Endothelial cell of umbilical vein (primary cell): Measurements from ENCODE around the gene NAA60. TPM values are rescaled to one million over a fixed set of nuclear protein-coding genes. Genes with fewer than 3 reads are reported as not detected.

Experiments
- BruUV-seq: library from RNA; stranded (reverse); fragments of 400-500 nt; replicated peaks from 2 replicates; lab custom pipeline; 2021; lab: Mats Ljungman, UMichigan
- CTCF ChIA-PET: fragments of 300-600, 350-600 bp; sonication (Branson Sonifier 250); formaldehyde crosslinking; loops from one replicate; lab custom pipeline; 2021; ENCODE audit warnings: antibody characterized with exemption, inconsistent platforms; lab: Charles Lee
- POLR2A ChIA-PET: fragments of 300-600, 350-600 bp; sonication (Branson Sonifier 250); formaldehyde crosslinking; loops from one replicate; lab custom pipeline; 2021; ENCODE audit warnings: antibody characterized with exemption, inconsistent platforms; lab: Charles Lee
- DNase-seq: peaks from one replicate; pipeline ENCODE4 v3.0.0-alpha.2; 2011; ENCODE audit warnings: low read depth, low spot score
- FAIRE-seq: peaks from 2 replicates; lab custom pipeline; 2011; peaks lifted over from hg19 to GRCh38; lab: Jason Lieb, UNC
- H2AFZ ChIP-seq: 2 replicates; pipeline ENCODE4 v1.6.0; 2012; ENCODE audit warnings: low read depth, low read length, control low read depth, inconsistent platforms
- H3K27ac ChIP-seq: 2 replicates; pipeline ENCODE4 v1.5.1; 2011; ENCODE audit warnings: low read depth, mild to moderate bottlenecking, control low read depth, low read length, moderate library complexity; ENCODE audit not compliant: insufficient read depth
- H3K27me3 ChIP-seq, 2 experiments: 2 replicates each; pipeline versions ENCODE4 v1.6.0 to v1.6.1; 2011; ENCODE audit warnings: low read length in 2 of 2, mixed read lengths in 1 of 2; ENCODE audit not compliant: control insufficient read depth in 2 of 2, insufficient read depth in 2 of 2
- H3K36me3 ChIP-seq, 2 experiments: 2 replicates in 1 of 2; 3 replicates in 1 of 2; pipeline ENCODE4 v1.5.1; 2011; ENCODE audit warnings: low read length in 2 of 2, mild to moderate bottlenecking in 1 of 2, moderate library complexity in 1 of 2; ENCODE audit not compliant: control insufficient read depth in 2 of 2, insufficient read depth in 2 of 2; ENCODE audit errors: extremely low read depth in 1 of 2
- H3K4me1 ChIP-seq: 3 replicates; pipeline ENCODE4 v1.5.1; 2011; ENCODE audit warnings: mild to moderate bottlenecking, low read length; ENCODE audit not compliant: control insufficient read depth, insufficient read depth; ENCODE audit errors: extremely low read depth
- H3K4me2 ChIP-seq: 2 replicates; pipeline ENCODE4 v1.6.1; 2011; ENCODE audit warnings: low read length, control low read depth, mixed read lengths; ENCODE audit not compliant: insufficient read depth
- H3K4me3 ChIP-seq, 3 experiments: fragments of 200-600 bp in 1 of 3; sonication (generic), shearing (Covaris generic) in 1 of 3; replicated peaks in 1 of 3; 2 replicates each; pipeline ENCODE4 v1.5.1; 2011 to 2016; ENCODE audit warnings: control low read depth in 3 of 3, low read length in 3 of 3, mild to moderate bottlenecking in 2 of 3, inconsistent platforms in 1 of 3, low read depth in 1 of 3, moderate library complexity in 1 of 3; ENCODE audit not compliant: insufficient read depth in 1 of 3
- H3K79me2 ChIP-seq: 2 replicates; pipeline ENCODE4 v1.6.0; 2012; ENCODE audit warnings: low read length, inconsistent platforms; ENCODE audit not compliant: control insufficient read depth, insufficient read depth
- H3K9ac ChIP-seq: replicated peaks from 2 replicates; pipeline ENCODE3; 2011; ENCODE audit warnings: low read length, control low read depth; ENCODE audit not compliant: insufficient read depth; ENCODE audit errors: extremely low read depth
- H3K9me1 ChIP-seq: replicated peaks from 3 replicates; pipeline ENCODE4 v1.6.0; 2011; ENCODE audit warnings: mild to moderate bottlenecking, low read length; ENCODE audit not compliant: control insufficient read depth, insufficient read depth; ENCODE audit errors: extremely low read depth
- H3K9me3 ChIP-seq: replicated peaks from 2 replicates; pipeline ENCODE4 v1.5.1; 2012; ENCODE audit warnings: low read length, inconsistent platforms; ENCODE audit not compliant: control insufficient read depth, insufficient read depth
- H4K20me1 ChIP-seq: replicated peaks from 2 replicates; pipeline ENCODE3; 2011; ENCODE audit warnings: mild to moderate bottlenecking, low read length; ENCODE audit not compliant: control insufficient read depth, insufficient read depth; ENCODE audit errors: extremely low read depth
- EZH2 ChIP-seq: IDR thresholded peaks from 2 replicates; pipeline ENCODE4 v1.6.1; 2012; ENCODE audit warnings: borderline replicate concordance, low read depth, mild to moderate bottlenecking, moderate library complexity, low read length, inconsistent platforms; ENCODE audit not compliant: severe bottlenecking
- FOS ChIP-seq: IDR thresholded peaks from 2 replicates; pipeline ENCODE4 v1.6.1; 2011; ENCODE audit warnings: mild to moderate bottlenecking, low read length, moderate library complexity, borderline replicate concordance; ENCODE audit not compliant: insufficient read depth
- GATA2 ChIP-seq: IDR thresholded peaks from 2 replicates; pipeline ENCODE4 v1.7.0; 2011; ENCODE audit warnings: low read depth, mild to moderate bottlenecking, moderate library complexity, mixed read lengths, low read length; ENCODE audit not compliant: insufficient read length, insufficient read depth
- JUN ChIP-seq: IDR thresholded peaks from 2 replicates; pipeline ENCODE4 v1.6.1; 2011; ENCODE audit warnings: borderline replicate concordance, low read depth; ENCODE audit not compliant: insufficient read length, insufficient read depth
- MYC ChIP-seq: IDR thresholded peaks from one replicate; pipeline ENCODE4 v1.6.1; 2011; ENCODE audit warnings: mild to moderate bottlenecking, low read depth, low read length
- POLR2A ChIP-seq: IDR thresholded peaks from 2 replicates; pipeline ENCODE4 v1.6.1; 2012; ENCODE audit warnings: low read depth, mild to moderate bottlenecking, control low read depth, low read length
- POLR2AphosphoS5 ChIP-seq: IDR thresholded peaks from 2 replicates; pipeline ENCODE4 v1.6.1; 2012; ENCODE audit warnings: low read depth, mild to moderate bottlenecking, control low read depth, low read length, moderate library complexity; ENCODE audit not compliant: insufficient read depth
- dilution Hi-C: fragments of 300-500 bp; cut with MboI; formaldehyde crosslinking; loops from one replicate; pipeline ENCODE4 v1.15.0; 2019; ENCODE audit warnings: low sequenced_read_pairs; ENCODE audit not compliant: extremely low pct_ligation_motif_present
- intact Hi-C: fragments of 100-400 bp; cut with micrococcal nuclease; formaldehyde crosslinking; loops from one replicate; pipeline ENCODE4 v1.10.0; 2022
- polyA plus RNA-seq, 4 experiments: library from polyadenylated mRNA; depleted of rRNA in 3 of 4; stranded (reverse) in 3 of 4; unstranded in 1 of 4; fragments of >200 nt; gene quantifications; 2 replicates each; pipeline versions ENCODE4 v1.2.1 to v1.2.3, GENCODE V29; 2011 to 2012; ENCODE audit warnings: missing spikeins in 1 of 4
- total RNA-seq: library from RNA; stranded (reverse); gene quantifications from 2 replicates; pipeline ENCODE4 v1.2.3, GENCODE V29; 2021
- TF ChIP-seq, protein P1 (sequence below), 2 donors: IDR thresholded peaks; 1 replicate in 1 of 2; 2 replicates in 1 of 2; pipeline ENCODE4 v1.5.1; 2011; ENCODE audit warnings: low read length in 2 of 2, mild to moderate bottlenecking in 2 of 2, moderate library complexity in 2 of 2, control low read depth in 1 of 2, inconsistent platforms in 1 of 2, low read depth in 1 of 2; ENCODE audit not compliant: insufficient read depth in 1 of 2; ENCODE audit errors: extremely low read depth in 1 of 2
- TF ChIP-seq, protein P2 (sequence below): IDR thresholded peaks from 2 replicates; pipeline ENCODE4 v1.6.1; 2011; ENCODE audit not compliant: insufficient read depth, insufficient read length

Gene NAA60
- total and polyA plus RNA-seq, 2 donors (not counting 3 experiments of a cell fraction or from before 2014, with no cell fraction given): 22.1 to 42.9 TPM

DNA sequence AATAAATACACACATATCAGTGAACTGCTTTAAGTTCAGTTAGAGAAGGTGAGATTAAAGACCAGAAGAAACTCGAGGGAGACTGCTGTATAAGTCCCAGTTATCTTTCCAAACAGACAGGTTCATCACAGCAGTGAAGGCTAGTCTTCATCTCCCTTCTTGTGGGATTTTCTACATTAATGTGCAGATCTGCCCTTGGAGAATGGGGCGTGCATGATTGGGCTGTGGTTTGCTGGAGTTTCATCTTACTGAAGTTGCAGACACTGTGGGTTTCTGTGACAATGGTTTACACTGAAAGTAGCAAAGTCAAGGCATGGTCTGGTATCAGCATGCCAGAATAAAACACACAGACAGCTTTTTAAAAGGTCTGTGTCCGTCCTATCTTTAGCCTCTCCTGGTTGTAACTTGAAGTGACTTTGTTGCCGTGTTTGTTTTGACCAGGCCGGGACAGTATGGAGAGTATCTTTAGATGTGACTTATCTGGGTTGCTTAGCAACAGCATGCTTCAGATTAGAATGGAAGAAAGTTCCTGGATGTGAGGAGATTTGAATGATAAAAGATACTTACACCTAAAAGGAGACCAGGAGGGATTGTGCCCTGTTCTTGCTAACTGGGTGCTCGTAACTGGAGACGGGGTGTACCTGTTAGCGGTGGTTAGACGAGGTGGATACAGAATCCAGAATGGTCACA lies 16.1 kb downstream of the NAA60 start:
- H3K4me2 ChIP-seq: peak overlapping the region; percentile 97
- H3K4me1 ChIP-seq: peaks cover 32% of the 10 kb centered on the region
- no peak for TF ChIP-seq FOS
- no peak for TF ChIP-seq EZH2
- no peak for TF ChIP-seq GATA2
- TF ChIP-seq, protein P1, sequence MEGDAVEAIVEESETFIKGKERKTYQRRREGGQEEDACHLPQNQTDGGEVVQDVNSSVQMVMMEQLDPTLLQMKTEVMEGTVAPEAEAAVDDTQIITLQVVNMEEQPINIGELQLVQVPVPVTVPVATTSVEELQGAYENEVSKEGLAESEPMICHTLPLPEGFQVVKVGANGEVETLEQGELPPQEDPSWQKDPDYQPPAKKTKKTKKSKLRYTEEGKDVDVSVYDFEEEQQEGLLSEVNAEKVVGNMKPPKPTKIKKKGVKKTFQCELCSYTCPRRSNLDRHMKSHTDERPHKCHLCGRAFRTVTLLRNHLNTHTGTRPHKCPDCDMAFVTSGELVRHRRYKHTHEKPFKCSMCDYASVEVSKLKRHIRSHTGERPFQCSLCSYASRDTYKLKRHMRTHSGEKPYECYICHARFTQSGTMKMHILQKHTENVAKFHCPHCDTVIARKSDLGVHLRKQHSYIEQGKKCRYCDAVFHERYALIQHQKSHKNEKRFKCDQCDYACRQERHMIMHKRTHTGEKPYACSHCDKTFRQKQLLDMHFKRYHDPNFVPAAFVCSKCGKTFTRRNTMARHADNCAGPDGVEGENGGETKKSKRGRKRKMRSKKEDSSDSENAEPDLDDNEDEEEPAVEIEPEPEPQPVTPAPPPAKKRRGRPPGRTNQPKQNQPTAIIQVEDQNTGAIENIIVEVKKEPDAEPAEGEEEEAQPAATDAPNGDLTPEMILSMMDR (IDR thresholded peaks at IDR 0.05; ENCODE audit: extremely low read depth in 1 of 2, insufficient read depth in 1 of 2, low read depth in 1 of 2, low read length in 2 of 2): no peak
- no peak for TF ChIP-seq POLR2A
- TF ChIP-seq POLR2AphosphoS5: no peak
- TF ChIP-seq, protein P2, sequence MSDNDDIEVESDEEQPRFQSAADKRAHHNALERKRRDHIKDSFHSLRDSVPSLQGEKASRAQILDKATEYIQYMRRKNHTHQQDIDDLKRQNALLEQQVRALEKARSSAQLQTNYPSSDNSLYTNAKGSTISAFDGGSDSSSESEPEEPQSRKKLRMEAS: no peak
- no peak for TF ChIP-seq MYC
- no peak for TF ChIP-seq JUN
- no peaks in the 10 kb centered on the region for H3K9me1 ChIP-seq
- DNase-seq: no peak
- intact Hi-C loops (loop anchor here (2.0 to 5.0 kb wide), 2 partner anchors 177 to 277 kb away; partner anchors contain the start of gene ZNF263), dilution Hi-C loops (no loop called here)
- H3K9ac ChIP-seq: peak overlapping the region; percentile 85
- H3K36me3 ChIP-seq: no peaks in the 10 kb centered on the region
- no peak overlapping the region for H2AFZ ChIP-seq
- peaks cover 63% of the 10 kb centered on the region for H3K79me2 ChIP-seq
- no peak overlapping the region for H3K27ac ChIP-seq
- ChIA-PET CTCF (no interaction called here), POLR2A (no interaction called here)
- no peaks in the 10 kb centered on the region for H3K27me3 ChIP-seq
- FAIRE-seq: peak; percentile 60
- peaks cover 5% of the 10 kb centered on the region for H4K20me1 ChIP-seq
- H3K9me3 ChIP-seq: no peaks in the 10 kb centered on the region
- H3K4me3 ChIP-seq: peak overlapping the region in 2 of 3 experiments; percentile 47 to 76
- no TSS peak for BruUV-seq
